Measurements from ENCODE around the gene GSTM3. TPM values are rescaled to one million over a fixed set of nuclear protein-coding genes. Genes with fewer than 3 reads are reported as not detected.

GSTM3 gene
- total and polyA plus RNA-seq, 9 of the 15 experiments (the other 6 are each of a cell fraction or from before 2014, with no cell fraction given) = 3.9 to 24.5 (median 9.4) TPM

DNA sequence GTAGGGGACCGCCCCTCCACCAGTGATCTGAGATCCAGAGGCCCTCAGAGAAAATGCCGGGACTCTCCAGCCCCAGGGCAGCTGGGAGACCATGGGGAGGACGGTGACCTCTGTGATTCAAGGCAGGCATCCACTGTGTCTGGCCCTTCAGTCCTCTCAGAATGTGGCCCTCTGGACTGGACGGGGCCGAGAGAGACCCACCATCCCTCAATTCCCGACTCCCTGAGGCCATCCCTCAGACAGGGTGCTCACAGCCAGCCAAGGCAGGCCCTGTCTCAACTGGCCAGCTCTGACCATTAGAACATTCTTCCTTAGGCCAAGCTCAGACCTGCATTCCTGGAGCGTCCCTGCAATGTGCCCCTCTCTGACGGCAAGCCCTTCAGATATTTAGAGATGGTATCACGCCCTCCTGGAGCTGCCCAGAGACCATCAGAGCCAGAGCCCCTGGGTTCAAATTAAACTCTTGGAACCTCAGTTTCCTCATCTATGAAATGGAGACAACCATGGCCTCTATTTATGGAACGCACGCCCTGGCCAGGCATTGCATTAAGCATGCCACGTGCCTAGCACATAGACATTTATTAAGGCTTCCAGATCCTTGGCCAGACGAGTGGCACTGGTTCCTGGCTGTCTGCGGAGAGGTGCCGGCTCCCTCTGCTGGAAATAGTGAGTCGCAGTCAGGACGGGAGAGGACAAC lies 32.5 kb upstream of the GSTM3 start (continued):
- TF ChIP-seq, protein P1, sequence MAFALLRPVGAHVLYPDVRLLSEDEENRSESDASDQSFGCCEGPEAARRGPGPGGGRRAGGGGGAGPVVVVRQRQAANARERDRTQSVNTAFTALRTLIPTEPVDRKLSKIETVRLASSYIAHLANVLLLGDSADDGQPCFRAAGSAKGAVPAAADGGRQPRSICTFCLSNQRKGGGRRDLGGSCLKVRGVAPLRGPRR (CRISPR knock-in tag; IDR thresholded peaks at IDR 0.05) = 0 out of 2 replicates have a peak, but pooled peaks have one; percentile 21
- no peak for TF ChIP-seq CHD1 (IDR thresholded peaks at IDR 0.05; ENCODE audit: low read length)
- TF ChIP-seq, protein P2, sequence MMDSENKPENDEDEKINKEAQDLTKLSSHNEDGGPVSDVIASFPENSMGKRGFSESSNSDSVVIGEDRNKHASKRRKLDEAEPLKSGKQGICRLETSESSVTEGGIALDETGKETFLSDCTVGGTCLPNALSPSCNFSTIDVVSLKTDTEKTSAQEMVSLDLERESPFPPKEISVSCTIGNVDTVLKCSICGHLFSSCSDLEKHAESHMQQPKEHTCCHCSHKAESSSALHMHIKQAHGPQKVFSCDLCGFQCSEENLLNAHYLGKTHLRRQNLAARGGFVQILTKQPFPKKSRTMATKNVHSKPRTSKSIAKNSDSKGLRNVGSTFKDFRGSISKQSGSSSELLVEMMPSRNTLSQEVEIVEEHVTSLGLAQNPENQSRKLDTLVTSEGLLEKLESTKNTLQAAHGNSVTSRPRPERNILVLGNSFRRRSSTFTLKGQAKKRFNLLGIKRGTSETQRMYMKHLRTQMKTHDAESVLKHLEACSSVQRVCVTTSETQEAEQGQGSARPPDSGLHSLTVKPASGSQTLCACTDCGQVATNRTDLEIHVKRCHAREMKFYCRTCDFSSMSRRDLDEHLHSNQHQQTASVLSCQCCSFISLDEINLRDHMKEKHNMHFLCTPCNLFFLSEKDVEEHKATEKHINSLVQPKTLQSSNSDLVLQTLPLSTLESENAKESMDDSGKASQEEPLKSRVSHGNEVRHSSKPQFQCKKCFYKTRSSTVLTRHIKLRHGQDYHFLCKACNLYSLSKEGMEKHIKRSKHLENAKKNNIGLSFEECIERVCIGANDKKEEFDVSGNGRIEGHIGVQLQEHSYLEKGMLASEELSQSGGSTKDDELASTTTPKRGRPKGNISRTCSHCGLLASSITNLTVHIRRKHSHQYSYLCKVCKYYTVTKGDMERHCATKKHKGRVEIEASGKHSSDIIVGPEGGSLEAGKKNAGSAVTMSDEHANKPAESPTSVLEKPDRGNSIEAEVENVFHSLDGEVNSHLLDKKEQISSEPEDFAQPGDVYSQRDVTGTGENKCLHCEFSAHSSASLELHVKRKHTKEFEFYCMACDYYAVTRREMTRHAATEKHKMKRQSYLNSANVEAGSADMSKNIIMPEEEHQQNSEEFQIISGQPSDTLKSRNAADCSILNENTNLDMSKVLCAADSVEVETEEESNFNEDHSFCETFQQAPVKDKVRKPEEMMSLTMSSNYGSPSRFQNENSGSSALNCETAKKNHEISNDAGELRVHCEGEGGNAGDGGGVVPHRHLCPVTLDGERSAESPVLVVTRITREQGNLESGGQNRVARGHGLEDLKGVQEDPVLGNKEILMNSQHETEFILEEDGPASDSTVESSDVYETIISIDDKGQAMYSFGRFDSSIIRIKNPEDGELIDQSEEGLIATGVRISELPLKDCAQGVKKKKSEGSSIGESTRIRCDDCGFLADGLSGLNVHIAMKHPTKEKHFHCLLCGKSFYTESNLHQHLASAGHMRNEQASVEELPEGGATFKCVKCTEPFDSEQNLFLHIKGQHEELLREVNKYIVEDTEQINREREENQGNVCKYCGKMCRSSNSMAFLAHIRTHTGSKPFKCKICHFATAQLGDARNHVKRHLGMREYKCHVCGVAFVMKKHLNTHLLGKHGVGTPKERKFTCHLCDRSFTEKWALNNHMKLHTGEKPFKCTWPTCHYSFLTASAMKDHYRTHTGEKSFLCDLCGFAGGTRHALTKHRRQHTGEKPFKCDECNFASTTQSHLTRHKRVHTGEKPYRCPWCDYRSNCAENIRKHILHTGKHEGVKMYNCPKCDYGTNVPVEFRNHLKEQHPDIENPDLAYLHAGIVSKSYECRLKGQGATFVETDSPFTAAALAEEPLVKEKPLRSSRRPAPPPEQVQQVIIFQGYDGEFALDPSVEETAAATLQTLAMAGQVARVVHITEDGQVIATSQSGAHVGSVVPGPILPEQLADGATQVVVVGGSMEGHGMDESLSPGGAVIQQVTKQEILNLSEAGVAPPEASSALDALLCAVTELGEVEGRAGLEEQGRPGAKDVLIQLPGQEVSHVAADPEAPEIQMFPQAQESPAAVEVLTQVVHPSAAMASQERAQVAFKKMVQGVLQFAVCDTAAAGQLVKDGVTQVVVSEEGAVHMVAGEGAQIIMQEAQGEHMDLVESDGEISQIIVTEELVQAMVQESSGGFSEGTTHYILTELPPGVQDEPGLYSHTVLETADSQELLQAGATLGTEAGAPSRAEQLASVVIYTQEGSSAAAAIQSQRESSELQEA (IDR thresholded peaks at IDR 0.05; ENCODE audit: low read depth) = no peak
- no peak for TF ChIP-seq STAT5B (CRISPR knock-in tag; IDR thresholded peaks at IDR 0.05)
- TF ChIP-seq, protein P3, sequence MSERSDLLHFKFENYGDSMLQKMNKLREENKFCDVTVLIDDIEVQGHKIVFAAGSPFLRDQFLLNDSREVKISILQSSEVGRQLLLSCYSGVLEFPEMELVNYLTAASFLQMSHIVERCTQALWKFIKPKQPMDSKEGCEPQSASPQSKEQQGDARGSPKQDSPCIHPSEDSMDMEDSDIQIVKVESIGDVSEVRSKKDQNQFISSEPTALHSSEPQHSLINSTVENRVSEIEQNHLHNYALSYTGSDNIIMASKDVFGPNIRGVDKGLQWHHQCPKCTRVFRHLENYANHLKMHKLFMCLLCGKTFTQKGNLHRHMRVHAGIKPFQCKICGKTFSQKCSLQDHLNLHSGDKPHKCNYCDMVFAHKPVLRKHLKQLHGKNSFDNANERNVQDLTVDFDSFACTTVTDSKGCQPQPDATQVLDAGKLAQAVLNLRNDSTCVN (CRISPR knock-in tag; IDR thresholded peaks at IDR 0.05) = no peak
- TF ChIP-seq HDAC2 (IDR thresholded peaks at IDR 0.05) = no peak
- TF ChIP-seq SAFB2 (IDR thresholded peaks at IDR 0.05; ENCODE audit: borderline replicate concordance, low read depth, low read length, severe bottlenecking) = no peak
- TF ChIP-seq EGR1 (conservative IDR thresholded peaks at IDR 0.05) = no peak
- TF ChIP-seq RBM14 (IDR thresholded peaks at IDR 0.05; ENCODE audit: borderline replicate concordance, insufficient read depth, low read depth, low read length) = no peak
- TF ChIP-seq SPI1 (IDR thresholded peaks at IDR 0.05; ENCODE audit: borderline replicate concordance, low read depth, low read length) = no peak
- TF ChIP-seq, protein P4, sequence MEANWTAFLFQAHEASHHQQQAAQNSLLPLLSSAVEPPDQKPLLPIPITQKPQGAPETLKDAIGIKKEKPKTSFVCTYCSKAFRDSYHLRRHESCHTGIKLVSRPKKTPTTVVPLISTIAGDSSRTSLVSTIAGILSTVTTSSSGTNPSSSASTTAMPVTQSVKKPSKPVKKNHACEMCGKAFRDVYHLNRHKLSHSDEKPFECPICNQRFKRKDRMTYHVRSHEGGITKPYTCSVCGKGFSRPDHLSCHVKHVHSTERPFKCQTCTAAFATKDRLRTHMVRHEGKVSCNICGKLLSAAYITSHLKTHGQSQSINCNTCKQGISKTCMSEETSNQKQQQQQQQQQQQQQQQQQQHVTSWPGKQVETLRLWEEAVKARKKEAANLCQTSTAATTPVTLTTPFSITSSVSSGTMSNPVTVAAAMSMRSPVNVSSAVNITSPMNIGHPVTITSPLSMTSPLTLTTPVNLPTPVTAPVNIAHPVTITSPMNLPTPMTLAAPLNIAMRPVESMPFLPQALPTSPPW (CRISPR knock-in tag; IDR thresholded peaks at IDR 0.05) = no peak
- TF ChIP-seq DIDO1 (tag; IDR thresholded peaks at IDR 0.05; ENCODE audit: low read depth) = no peak
- no peak for TF ChIP-seq MIER1 (IDR thresholded peaks at IDR 0.05; ENCODE audit: low read depth)
- no peak for TF ChIP-seq TFAM (CRISPR knock-in tag; conservative IDR thresholded peaks at IDR 0.05)
- TF ChIP-seq BACH1 (tag; IDR thresholded peaks at IDR 0.05) = no peak
- no peak for TF ChIP-seq TEAD2 (tag; IDR thresholded peaks at IDR 0.05)
- TF ChIP-seq HMG20B (CRISPR knock-in tag; IDR thresholded peaks at IDR 0.05) = no peak
- TF ChIP-seq TAL1 (IDR thresholded peaks at IDR 0.05) = no peak
